Keratinocyte (primary cell): ENCODE measurements around the gene COPS8. TPM values are rescaled to one million over a fixed set of nuclear protein-coding genes. Genes with fewer than 3 reads are reported as not detected.

ENCODE experiments used
- DNase-seq: peaks from one replicate; pipeline ENCODE4 v3.0.0-alpha.2; 2011; ENCODE audit warnings: low read depth, missing footprints, low spot score
- FAIRE-seq: peaks from 2 replicates; lab custom pipeline; 2011; peaks lifted over from hg19 to GRCh38; lab: Jason Lieb, UNC
- H2AFZ ChIP-seq: 2 replicates; pipeline ENCODE4 v1.6.0; 2012; ENCODE audit warnings: low read length, control low read depth, inconsistent platforms; ENCODE audit not compliant: control insufficient read depth
- H3K27ac ChIP-seq: 2 replicates; pipeline ENCODE4 v1.5.1; 2011; ENCODE audit warnings: low read length; ENCODE audit not compliant: control insufficient read depth, insufficient read depth
- H3K27me3 ChIP-seq: 3 replicates; pipeline ENCODE4 v1.6.0; 2011; ENCODE audit warnings: low read length; ENCODE audit not compliant: control insufficient read depth, insufficient read depth; ENCODE audit errors: extremely low read depth
- H3K36me3 ChIP-seq, 2 experiments: 2 replicates in 1 of 2; 3 replicates in 1 of 2; pipeline ENCODE4 v1.5.1; 2011; ENCODE audit warnings: low read length in 2 of 2, mild to moderate bottlenecking in 1 of 2; ENCODE audit not compliant: control insufficient read depth in 2 of 2, insufficient read depth in 2 of 2; ENCODE audit errors: extremely low read depth in 1 of 2
- H3K4me1 ChIP-seq: 3 replicates; pipeline ENCODE4 v1.5.1; 2011; ENCODE audit warnings: low read length; ENCODE audit not compliant: control insufficient read depth, insufficient read depth; ENCODE audit errors: extremely low read depth
- H3K4me2 ChIP-seq: 3 replicates; pipeline ENCODE4 v1.6.0; 2011; ENCODE audit warnings: low read depth, low read length; ENCODE audit not compliant: control insufficient read depth, insufficient read depth; ENCODE audit errors: extremely low read depth
- H3K4me3 ChIP-seq, 3 experiments: fragments of 200-600 bp in 1 of 3; sonication (generic) in 1 of 3; 2 replicates in 2 of 3; 3 replicates in 1 of 3; pipeline ENCODE4 v1.5.1; 2011 to 2016; ENCODE audit warnings: low read length in 3 of 3, mild to moderate bottlenecking in 3 of 3, control low read depth in 2 of 3, inconsistent platforms in 1 of 3, low read depth in 1 of 3, mixed read lengths in 1 of 3, mixed run types in 1 of 3, moderate library complexity in 1 of 3; ENCODE audit not compliant: control insufficient read depth in 2 of 3, insufficient read depth in 2 of 3; ENCODE audit errors: extremely low read depth in 1 of 3
- H3K79me2 ChIP-seq: 2 replicates; pipeline ENCODE4 v1.6.0; 2012; ENCODE audit warnings: low read length; ENCODE audit not compliant: control insufficient read depth, insufficient read depth
- H3K9ac ChIP-seq: 3 replicates; pipeline ENCODE4 v1.6.0; 2011; ENCODE audit warnings: low read length; ENCODE audit not compliant: control insufficient read depth, insufficient read depth; ENCODE audit errors: extremely low read depth
- H3K9me1 ChIP-seq: 3 replicates; pipeline ENCODE4 v1.6.0; 2011; ENCODE audit warnings: low read length; ENCODE audit not compliant: control insufficient read depth, insufficient read depth; ENCODE audit errors: extremely low read depth
- H3K9me3 ChIP-seq: 2 replicates; pipeline ENCODE4 v1.5.1; 2012; ENCODE audit warnings: low read depth, low read length; ENCODE audit not compliant: control insufficient read depth
- H4K20me1 ChIP-seq: 3 replicates; pipeline ENCODE4 v1.6.0; 2011; ENCODE audit warnings: low read length; ENCODE audit not compliant: control insufficient read depth, insufficient read depth; ENCODE audit errors: extremely low read depth
- CTCF ChIP-seq, 3 experiments: IDR thresholded peaks in 1 of 3; conservative IDR thresholded peaks in 1 of 3; optimal IDR thresholded peaks in 1 of 3; 2 replicates in 2 of 3; 3 replicates in 1 of 3; pipeline versions ENCODE3 to v1.5.1; 2011; ENCODE audit warnings: low read length in 3 of 3, mild to moderate bottlenecking in 3 of 3, moderate library complexity in 2 of 3, control low read depth in 1 of 3, inconsistent platforms in 1 of 3; ENCODE audit not compliant: insufficient read depth in 2 of 3; ENCODE audit errors: extremely low read depth in 1 of 3
- EZH2 ChIP-seq: IDR thresholded peaks from one replicate; pipeline ENCODE4 v1.6.1; 2012; ENCODE audit warnings: inconsistent platforms, mild to moderate bottlenecking, low read length, moderate library complexity
- dilution Hi-C: fragments of 300-500 bp; cut with MboI; formaldehyde crosslinking; loops from one replicate; pipeline ENCODE4 v1.7.0; 2020; ENCODE audit warnings: low sequenced_read_pairs; ENCODE audit not compliant: extremely low pct_ligation_motif_present
- polyA plus RNA-seq, 5 experiments: library from polyadenylated mRNA; depleted of rRNA in 3 of 5; stranded (reverse) in 3 of 5; stranded (forward) in 1 of 5; unstranded in 1 of 5; fragments of >200 nt; gene quantifications; 1 replicate in 1 of 5; 2 replicates in 3 of 5; 3 replicates in 1 of 5; pipeline versions ENCODE4 v1.2.1 to v1.2.3, GENCODE V29; 2011 to 2012; ENCODE audit warnings: missing spikeins in 2 of 5, low read depth in 1 of 5, low replicate concordance in 1 of 5

COPS8 gene
- polyA plus RNA-seq, 1 donor (not counting 4 experiments of a cell fraction or from before 2014, with no cell fraction given), result 136 TPM

DNA sequence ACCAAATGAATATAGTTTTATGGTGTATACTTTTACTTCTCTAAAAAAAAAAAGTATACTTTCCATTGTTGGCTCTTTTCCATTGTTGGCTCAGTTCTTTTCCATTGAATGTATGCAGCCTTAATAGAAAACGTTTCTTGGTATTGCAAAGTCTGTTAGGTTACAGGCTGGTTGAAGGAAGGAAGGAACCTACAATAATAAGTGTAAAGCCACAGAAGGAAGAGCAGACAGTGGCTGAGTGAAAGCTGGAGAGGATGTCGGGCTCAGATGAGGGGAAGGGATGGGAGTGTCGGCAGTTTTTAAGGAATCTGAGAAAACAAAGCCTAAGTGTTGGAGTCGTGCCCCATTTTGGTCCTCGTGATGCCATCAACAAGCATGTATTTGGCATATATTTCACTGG, 6.8 kb downstream of the COPS8 start:
- H3K9ac ChIP-seq, result no peak overlapping the region
- no peak for FAIRE-seq

DNA sequence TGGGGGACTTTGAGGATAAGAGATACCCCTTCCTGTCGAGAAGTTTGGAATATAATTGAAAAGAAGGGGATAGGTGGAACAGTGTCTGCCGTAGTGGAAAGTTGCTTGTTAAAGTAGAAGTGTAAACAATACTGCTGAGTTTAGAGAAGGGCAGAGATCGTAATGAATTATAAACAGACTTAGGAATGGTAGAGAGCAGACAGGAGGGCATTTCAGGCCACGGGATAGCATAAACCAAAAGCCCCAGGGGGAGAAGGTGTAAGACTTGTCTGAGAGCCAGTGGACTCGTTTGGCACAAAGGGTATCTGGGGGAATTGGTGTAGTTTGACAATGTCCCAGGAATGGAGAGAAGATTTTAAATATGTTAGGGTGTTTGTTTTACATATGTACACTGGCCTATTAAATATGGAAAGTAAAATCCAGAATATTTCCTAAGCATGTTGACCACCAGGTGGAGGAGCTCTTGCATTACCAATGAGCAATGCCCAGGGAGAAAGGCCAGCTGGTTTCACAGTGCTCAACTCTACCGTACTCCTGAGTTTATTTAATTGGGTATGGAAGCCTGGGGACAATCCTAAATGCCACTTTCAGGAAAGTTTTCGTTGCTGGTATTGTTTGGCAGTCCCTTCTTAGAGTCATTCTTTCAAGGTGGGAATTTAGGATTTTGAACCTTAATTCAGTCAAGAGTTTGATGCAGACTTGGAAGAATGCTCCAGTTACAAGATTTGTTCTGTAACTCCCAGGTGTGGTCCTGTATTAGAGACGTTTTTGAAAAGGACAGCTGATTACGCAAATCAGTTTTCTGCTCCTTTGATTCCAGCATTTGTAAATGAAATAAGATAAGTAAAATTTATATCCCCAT, 7.5 kb downstream of the COPS8 start:
- H3K4me2 ChIP-seq, result peak overlapping the region; percentile 38
- H3K4me1 ChIP-seq, result peaks cover 35% of the 10 kb centered on the region
- FAIRE-seq (peak; percentile 93), DNase-seq (no peak)
- TF ChIP-seq CTCF (optimal IDR thresholded peaks at IDR 0.05 in 1 of 3, IDR thresholded peaks at IDR 0.05 in 1 of 3, conservative IDR thresholded peaks at IDR 0.05 in 1 of 3; ENCODE audit: extremely low read depth in 1 of 3, insufficient read depth in 2 of 3, low read length in 3 of 3), result peak; percentile 57 to 82 (median 81)
- no peak for TF ChIP-seq EZH2
- no peak overlapping the region for H3K9ac ChIP-seq
- H4K20me1 ChIP-seq, result no peaks in the 10 kb centered on the region
- H3K36me3 ChIP-seq, result peaks cover 2 to 29% of the 10 kb centered on the region in 2 experiments
- peak overlapping the region; percentile 27 for H3K27ac ChIP-seq
- dilution Hi-C loops, result no loop called here
- no peak overlapping the region for H2AFZ ChIP-seq
- peaks cover 46% of the 10 kb centered on the region for H3K79me2 ChIP-seq
- no peaks in the 10 kb centered on the region for H3K27me3 ChIP-seq
- H3K9me3 ChIP-seq, result no peaks in the 10 kb centered on the region
- no peaks in the 10 kb centered on the region for H3K9me1 ChIP-seq
- H3K4me3 ChIP-seq, result no peak overlapping the region

More for the DNA sequence above, 6.8 kb downstream of the COPS8 start:
- peaks cover 2 to 29% of the 10 kb centered on the region in 2 experiments for H3K36me3 ChIP-seq
- H3K27me3 ChIP-seq, result no peaks in the 10 kb centered on the region
- peak overlapping the region; percentile 27 for H3K27ac ChIP-seq
- peaks cover 52% of the 10 kb centered on the region for H3K79me2 ChIP-seq
- TF ChIP-seq EZH2 (no peak), CTCF (optimal IDR thresholded peaks at IDR 0.05 in 1 of 3, IDR thresholded peaks at IDR 0.05 in 1 of 3, conservative IDR thresholded peaks at IDR 0.05 in 1 of 3; ENCODE audit: extremely low read depth in 1 of 3, insufficient read depth in 2 of 3, low read length in 3 of 3) (no peak)
- no peaks in the 10 kb centered on the region for H3K9me3 ChIP-seq
- no peaks in the 10 kb centered on the region for H3K9me1 ChIP-seq
- peaks cover 33% of the 10 kb centered on the region for H3K4me1 ChIP-seq
- no peaks in the 10 kb centered on the region for H4K20me1 ChIP-seq
- H2AFZ ChIP-seq, result no peak overlapping the region
- DNase-seq, result no peak
- no peak overlapping the region for H3K4me2 ChIP-seq
- dilution Hi-C loops, result no loop called here
- H3K4me3 ChIP-seq, result no peak overlapping the region
